MCF 10A (cell line): ENCODE results near the gene CNOT6L. TPM values are rescaled to one million over a fixed set of nuclear protein-coding genes. Genes with fewer than 3 reads are reported as not detected.

Experiments
- BruUV-seq: library from RNA; stranded (reverse); fragments of 400-500 nt; replicated peaks from 2 replicates; lab custom pipeline; 2021; lab: Mats Ljungman, UMichigan
- CTCF ChIA-PET: fragments of 300-600 bp; sonication (Branson Sonifier 250); formaldehyde crosslinking; extraction: SDS; loops from one replicate; lab custom pipeline; 2021; ENCODE audit warnings: antibody characterized with exemption, inconsistent platforms; lab: Yijun Ruan, JAX
- POLR2A ChIA-PET: fragments of 300-600, 350-650 bp; sonication (Branson Sonifier 250); formaldehyde crosslinking; extraction: SDS; loops from one replicate; lab custom pipeline; 2020; ENCODE audit warnings: antibody characterized with exemption, inconsistent platforms; lab: Yijun Ruan, JAX
- DNase-seq: peaks from one replicate; pipeline ENCODE4 v3.0.0-alpha.2; 2018; ENCODE audit not compliant: unreplicated experiment
- H3K27ac Mint-ChIP-seq: one replicate; pipeline ENCODE4 v1.8.0; 2022; ENCODE audit warnings: mild to moderate bottlenecking, low read depth, mixed read lengths; ENCODE audit not compliant: unreplicated experiment
- H3K27me3 Mint-ChIP-seq: one replicate; pipeline ENCODE4 v1.8.0; 2022; ENCODE audit warnings: mixed read lengths; ENCODE audit not compliant: insufficient read depth, unreplicated experiment
- H3K36me3 Mint-ChIP-seq: one replicate; pipeline ENCODE4 v1.8.0; 2022; ENCODE audit warnings: mild to moderate bottlenecking, moderate library complexity, mixed read lengths; ENCODE audit not compliant: insufficient read depth, unreplicated experiment
- H3K4me1 Mint-ChIP-seq: one replicate; pipeline ENCODE4 v1.8.0; 2022; ENCODE audit warnings: mixed read lengths; ENCODE audit not compliant: insufficient read depth, unreplicated experiment
- H3K4me3 Mint-ChIP-seq: one replicate; pipeline ENCODE4 v1.8.0; 2022; ENCODE audit warnings: mild to moderate bottlenecking, moderate library complexity, mixed read lengths; ENCODE audit not compliant: unreplicated experiment
- H3K9me3 Mint-ChIP-seq: one replicate; pipeline ENCODE4 v1.8.0; 2022; ENCODE audit warnings: mixed read lengths; ENCODE audit not compliant: unreplicated experiment
- intact Hi-C: fragments of 100-400 bp; cut with micrococcal nuclease; formaldehyde crosslinking; loops from 2 replicates; pipeline ENCODE4 v1.14.1; 2022
- total RNA-seq: library from RNA; stranded (reverse); gene quantifications from 2 replicates; pipeline ENCODE4 v1.2.3, GENCODE V29; 2022
- TF ChIP-seq, protein P1 (sequence below): fragments of 200-600 bp; IDR thresholded peaks from one replicate; pipeline ENCODE4 v1.8.0; 2022; ENCODE audit warnings: antibody characterized with exemption, mild to moderate bottlenecking; ENCODE audit not compliant: unreplicated experiment

CNOT6L gene
- total RNA-seq, 1 experiment from 2014 or later = 47.3 TPM

DNA sequence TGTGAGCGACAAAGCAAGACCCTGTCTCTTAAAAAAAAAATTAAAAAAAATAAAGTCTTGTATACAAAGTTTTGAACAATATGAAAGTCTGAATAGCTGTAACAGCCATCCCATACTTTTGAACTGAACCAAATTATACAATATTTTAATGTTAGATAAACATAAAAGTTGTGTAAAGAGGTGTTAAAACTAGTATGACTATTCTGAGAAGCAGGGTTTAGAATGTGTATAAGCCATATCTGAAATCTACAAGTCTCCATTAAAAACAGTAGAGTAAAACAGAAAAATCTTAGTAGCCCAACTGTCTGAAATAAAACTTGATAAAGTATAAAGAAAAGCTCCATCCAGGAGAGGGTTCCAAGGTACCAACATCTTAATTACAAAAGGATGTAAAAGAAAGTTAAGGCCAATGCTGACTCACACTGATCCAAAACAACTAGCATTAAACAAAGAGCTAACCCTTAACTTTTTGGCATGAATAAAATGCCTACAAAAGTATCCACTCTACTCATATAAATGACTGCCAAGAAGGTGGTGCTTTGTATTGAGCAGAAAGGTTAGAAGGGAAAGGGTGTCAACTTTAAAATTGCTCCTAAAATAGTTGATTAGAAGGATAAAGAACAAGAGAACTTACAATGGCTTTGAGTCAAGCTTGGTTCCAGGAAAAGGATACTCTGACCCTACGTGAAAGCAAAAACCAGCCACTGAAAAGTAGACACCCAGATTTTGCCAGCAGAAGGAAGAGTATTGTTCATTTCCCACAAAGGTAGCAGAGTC, 18.5 kb downstream of the CNOT6L start:
- H3K9me3 Mint-ChIP-seq = peaks cover 1% of the 10 kb centered on the region
- POLR2A ChIA-PET = interaction anchor here (0.7 to 2.6 kb wide), 13 partner anchors 9 to 159 kb away, joined by 3 to 31 read pairs (median 4); partner anchors contain the start of gene MRPL1
- no peak overlapping the region for H3K4me3 Mint-ChIP-seq
- peaks cover 29% of the 10 kb centered on the region for H3K4me1 Mint-ChIP-seq
- DNase-seq = no peak
- no TSS peak for BruUV-seq
- no peak overlapping the region for H3K27ac Mint-ChIP-seq
- TF ChIP-seq, protein P1, sequence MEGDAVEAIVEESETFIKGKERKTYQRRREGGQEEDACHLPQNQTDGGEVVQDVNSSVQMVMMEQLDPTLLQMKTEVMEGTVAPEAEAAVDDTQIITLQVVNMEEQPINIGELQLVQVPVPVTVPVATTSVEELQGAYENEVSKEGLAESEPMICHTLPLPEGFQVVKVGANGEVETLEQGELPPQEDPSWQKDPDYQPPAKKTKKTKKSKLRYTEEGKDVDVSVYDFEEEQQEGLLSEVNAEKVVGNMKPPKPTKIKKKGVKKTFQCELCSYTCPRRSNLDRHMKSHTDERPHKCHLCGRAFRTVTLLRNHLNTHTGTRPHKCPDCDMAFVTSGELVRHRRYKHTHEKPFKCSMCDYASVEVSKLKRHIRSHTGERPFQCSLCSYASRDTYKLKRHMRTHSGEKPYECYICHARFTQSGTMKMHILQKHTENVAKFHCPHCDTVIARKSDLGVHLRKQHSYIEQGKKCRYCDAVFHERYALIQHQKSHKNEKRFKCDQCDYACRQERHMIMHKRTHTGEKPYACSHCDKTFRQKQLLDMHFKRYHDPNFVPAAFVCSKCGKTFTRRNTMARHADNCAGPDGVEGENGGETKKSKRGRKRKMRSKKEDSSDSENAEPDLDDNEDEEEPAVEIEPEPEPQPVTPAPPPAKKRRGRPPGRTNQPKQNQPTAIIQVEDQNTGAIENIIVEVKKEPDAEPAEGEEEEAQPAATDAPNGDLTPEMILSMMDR = no peak
- CTCF ChIA-PET = interaction anchor here (0.6 to 1.8 kb wide), 3 partner anchors 17 to 897 kb away, joined by 3 to 9 read pairs (median 7); no protein-coding TSS in a partner anchor
- H3K36me3 Mint-ChIP-seq = peaks cover 1% of the 10 kb centered on the region
- H3K27me3 Mint-ChIP-seq = no peaks in the 10 kb centered on the region
- intact Hi-C loops = no loop called here

DNA sequence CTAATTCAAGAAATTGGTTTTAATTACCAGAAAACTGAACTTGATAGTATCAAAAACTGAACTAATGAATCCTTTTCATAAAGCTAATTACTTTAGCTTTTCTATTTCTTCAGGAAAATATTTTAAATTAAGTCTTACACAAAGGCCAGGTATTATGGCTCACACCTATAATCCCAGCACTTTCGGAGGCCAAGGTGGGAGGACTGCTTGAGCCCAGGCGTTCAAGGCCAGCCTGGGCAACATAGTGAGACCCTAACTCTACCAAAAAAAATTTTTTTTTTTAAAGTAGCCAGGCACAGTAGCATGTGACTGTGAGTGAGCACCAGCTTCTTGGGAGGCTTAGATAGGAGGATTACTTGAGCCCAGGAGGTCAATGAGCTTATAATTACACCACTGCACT, 19.1 kb downstream of the CNOT6L start:
- no peaks in the 10 kb centered on the region for H3K27me3 Mint-ChIP-seq
- no peak overlapping the region for H3K4me3 Mint-ChIP-seq
- intact Hi-C loops = no loop called here
- peaks cover 7% of the 10 kb centered on the region for H3K9me3 Mint-ChIP-seq
- ChIA-PET POLR2A (interaction anchor here (0.7 to 2.6 kb wide), 13 partner anchors 8 to 159 kb away, joined by 3 to 31 read pairs (median 4); partner anchors contain the start of gene MRPL1), CTCF (interaction anchor here (0.6 to 1.8 kb wide), 4 partner anchors 17 to 898 kb away, joined by 3 to 9 read pairs (median 5); no protein-coding TSS in a partner anchor)
- no peak for DNase-seq
- H3K36me3 Mint-ChIP-seq = peaks cover 4% of the 10 kb centered on the region
- BruUV-seq = no TSS peak
- H3K27ac Mint-ChIP-seq = no peak overlapping the region
- peaks cover 34% of the 10 kb centered on the region for H3K4me1 Mint-ChIP-seq
- TF ChIP-seq, protein P1 = no peak

DNA sequence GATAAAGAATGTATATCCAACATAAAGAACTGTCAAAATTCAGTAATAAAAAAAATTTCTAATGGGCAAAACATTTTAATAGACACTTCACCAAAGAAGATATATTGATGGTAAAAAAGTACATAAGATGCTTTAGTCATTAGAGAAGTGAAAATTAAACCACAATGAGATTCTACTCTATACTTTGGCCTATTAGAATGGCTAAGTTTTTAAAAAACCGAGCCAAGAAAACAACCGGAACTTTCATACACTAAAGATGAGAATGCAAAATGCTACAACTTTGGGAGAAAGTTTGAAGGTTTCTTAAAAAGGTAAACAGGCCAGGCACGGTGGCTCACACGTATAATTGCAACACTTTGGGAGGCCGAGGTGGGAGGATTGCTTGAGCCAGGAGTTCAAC, 20.8 kb downstream of the CNOT6L start:
- intact Hi-C loops = no loop called here
- no peak for DNase-seq
- Mint-ChIP-seq H3K4me1 (peaks cover 34% of the 10 kb centered on the region), H3K36me3 (peaks cover 4% of the 10 kb centered on the region), H3K27me3 (no peaks in the 10 kb centered on the region), H3K9me3 (peaks cover 7% of the 10 kb centered on the region), H3K4me3 (no peak overlapping the region), H3K27ac (no peak overlapping the region)
- POLR2A ChIA-PET = interaction anchor here (0.8 to 2.6 kb wide), 3 partner anchors 11 to 84 kb away, joined by 3 to 10 read pairs (median 3); no protein-coding TSS in a partner anchor
- CTCF ChIA-PET = no interaction called here
- BruUV-seq = no TSS peak
- TF ChIP-seq, protein P1 = no peak

DNA sequence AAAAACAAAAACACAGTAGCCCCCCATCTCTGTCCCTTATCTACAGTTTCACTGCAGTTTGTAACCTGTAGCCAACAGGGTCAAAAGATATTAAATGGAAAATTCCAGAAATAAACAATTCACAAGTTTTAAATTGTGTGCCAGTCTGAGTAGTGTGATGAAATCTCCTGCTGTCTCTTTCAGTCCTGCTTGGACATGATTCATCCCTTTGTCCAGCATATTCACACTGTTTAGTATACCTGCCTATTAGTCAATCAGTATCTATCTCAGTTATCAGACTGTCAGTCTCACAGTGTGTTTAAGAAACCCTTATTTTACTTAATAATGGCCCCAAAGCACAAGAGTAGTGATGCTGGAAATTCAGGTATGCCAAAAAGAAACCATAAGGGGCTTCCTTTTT, 21.9 kb downstream of the CNOT6L start:
- Mint-ChIP-seq H3K4me1 (peaks cover 28% of the 10 kb centered on the region), H3K27ac (peak overlapping the region; percentile 53), H3K4me3 (no peak overlapping the region), H3K9me3 (peaks cover 7% of the 10 kb centered on the region), H3K36me3 (peaks cover 4% of the 10 kb centered on the region), H3K27me3 (no peaks in the 10 kb centered on the region)
- DNase-seq = peak; percentile 76
- TF ChIP-seq, protein P1 = no peak
- POLR2A ChIA-PET = no interaction called here
- intact Hi-C loops = no loop called here
- no TSS peak for BruUV-seq
- CTCF ChIA-PET = no interaction called here
